Measurements from ENCODE around the gene RBP7. TPM values are rescaled to one million over a fixed set of nuclear protein-coding genes. Genes with fewer than 3 reads are reported as not detected.

RBP7 gene
- polyA plus RNA-seq (1.1 to 2.1 TPM (median 1.6 TPM) in 3 replicates), polyA minus RNA-seq (0.54 to 0.79 TPM in 2 of 3 replicates, not detected in the other)
- 4.5 TPM for polyA plus RNA-seq (2011; ENCODE audit: low read depth)
- polyA plus RNA-seq (2011; cell fraction: cytosol; rRNA removed) = 1.5 and 1.9 TPM in 2 replicates
- polyA plus RNA-seq (2011; cell fraction: nucleus; rRNA removed) = 0.34 and 0.40 TPM in 2 replicates
- 1.9 and 6.2 TPM in 2 replicates for polyA plus RNA-seq (2012; ENCODE audit: low replicate concordance)
- polyA minus RNA-seq (2011; cell fraction: cytosol; rRNA and poly(A)+ RNA removed) = not detected
- not detected in 2 replicates for polyA minus RNA-seq (2011; cell fraction: nucleus; rRNA and poly(A)+ RNA removed)

GRCh38 chr1:9996624-9997582 is at the start of gene RBP7:
Gene RBP7, plus strand, starts transcription at chr1:9997228. Its CDS starts 31 bp downstream, at chr1:9997259.
- TF ChIP-seq, protein P1, sequence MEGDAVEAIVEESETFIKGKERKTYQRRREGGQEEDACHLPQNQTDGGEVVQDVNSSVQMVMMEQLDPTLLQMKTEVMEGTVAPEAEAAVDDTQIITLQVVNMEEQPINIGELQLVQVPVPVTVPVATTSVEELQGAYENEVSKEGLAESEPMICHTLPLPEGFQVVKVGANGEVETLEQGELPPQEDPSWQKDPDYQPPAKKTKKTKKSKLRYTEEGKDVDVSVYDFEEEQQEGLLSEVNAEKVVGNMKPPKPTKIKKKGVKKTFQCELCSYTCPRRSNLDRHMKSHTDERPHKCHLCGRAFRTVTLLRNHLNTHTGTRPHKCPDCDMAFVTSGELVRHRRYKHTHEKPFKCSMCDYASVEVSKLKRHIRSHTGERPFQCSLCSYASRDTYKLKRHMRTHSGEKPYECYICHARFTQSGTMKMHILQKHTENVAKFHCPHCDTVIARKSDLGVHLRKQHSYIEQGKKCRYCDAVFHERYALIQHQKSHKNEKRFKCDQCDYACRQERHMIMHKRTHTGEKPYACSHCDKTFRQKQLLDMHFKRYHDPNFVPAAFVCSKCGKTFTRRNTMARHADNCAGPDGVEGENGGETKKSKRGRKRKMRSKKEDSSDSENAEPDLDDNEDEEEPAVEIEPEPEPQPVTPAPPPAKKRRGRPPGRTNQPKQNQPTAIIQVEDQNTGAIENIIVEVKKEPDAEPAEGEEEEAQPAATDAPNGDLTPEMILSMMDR (optimal IDR thresholded peaks at IDR 0.05 in 1 of 3, IDR thresholded peaks at IDR 0.05 in 1 of 3, conservative IDR thresholded peaks at IDR 0.05 in 1 of 3; ENCODE audit: extremely low read depth in 1 of 3, insufficient read depth in 2 of 3, low read length in 3 of 3) = no peak
- peak; percentile 89 for TF ChIP-seq EZH2 (IDR thresholded peaks at IDR 0.05; ENCODE audit: low read length)
- H3K79me2 ChIP-seq (ENCODE audit: control insufficient read depth, insufficient read depth, low read length) = no peaks in the 10 kb centered on the region
- no peak within 1 kb of the TSS for H3K27ac ChIP-seq (ENCODE audit: control insufficient read depth, insufficient read depth, low read length)
- H3K36me3 ChIP-seq (ENCODE audit: control insufficient read depth in 2 of 2, extremely low read depth in 1 of 2, insufficient read depth in 2 of 2, low read length in 2 of 2) = no peaks in the 10 kb centered on the region
- peaks cover 21% of the 10 kb centered on the region for H3K27me3 ChIP-seq (ENCODE audit: control insufficient read depth, extremely low read depth, insufficient read depth, low read length)
- H3K9ac ChIP-seq (ENCODE audit: control insufficient read depth, extremely low read depth, insufficient read depth, low read length) = no peak within 1 kb of the TSS
- H4K20me1 ChIP-seq (ENCODE audit: control insufficient read depth, extremely low read depth, insufficient read depth, low read length) = no peaks in the 10 kb centered on the region
- no peaks in the 10 kb centered on the region for H3K9me1 ChIP-seq (ENCODE audit: control insufficient read depth, extremely low read depth, insufficient read depth, low read length)
- peak within 1 kb of the TSS; percentile 26 to 49 (median 29) for H3K4me3 ChIP-seq (ENCODE audit: control insufficient read depth in 2 of 3, extremely low read depth in 1 of 3, insufficient read depth in 2 of 3, low read depth in 1 of 3, low read length in 3 of 3)
- dilution Hi-C loops (cut with MboI; ENCODE audit: extremely low pct_ligation_motif_present, low sequenced_read_pairs) = no loop called here
- DNase-seq (ENCODE audit: low read depth, low spot score) (no peak), FAIRE-seq (peak; percentile 48)
- H3K4me1 ChIP-seq (ENCODE audit: control insufficient read depth, extremely low read depth, insufficient read depth, low read length) = peaks cover 2% of the 10 kb centered on the region
- no peaks in the 10 kb centered on the region for H3K9me3 ChIP-seq (ENCODE audit: control insufficient read depth, low read depth, low read length)
- H2AFZ ChIP-seq (ENCODE audit: control insufficient read depth, low read length) = peak within 1 kb of the TSS; percentile 56
- H3K4me2 ChIP-seq (ENCODE audit: control insufficient read depth, extremely low read depth, insufficient read depth, low read depth, low read length) = peak within 1 kb of the TSS; percentile 67

GRCh38 chr1:9957726-9958125 is 39.3 kb upstream of the RBP7 start:
- dilution Hi-C loops (cut with MboI; ENCODE audit: extremely low pct_ligation_motif_present, low sequenced_read_pairs) = no loop called here

More at GRCh38 chr1:9957726-9958125, 39.3 kb upstream of the RBP7 start:
- Histone ChIP-seq H3K36me3 (ENCODE audit: control insufficient read depth in 2 of 2, extremely low read depth in 1 of 2, insufficient read depth in 2 of 2, low read length in 2 of 2) (peaks cover 0 to 1% of the 10 kb centered on the region in 2 experiments), H3K4me3 (ENCODE audit: control insufficient read depth in 2 of 3, extremely low read depth in 1 of 3, insufficient read depth in 2 of 3, low read depth in 1 of 3, low read length in 3 of 3) (no peak overlapping the region), H3K27me3 (ENCODE audit: control insufficient read depth, extremely low read depth, insufficient read depth, low read length) (no peaks in the 10 kb centered on the region), H3K4me2 (ENCODE audit: control insufficient read depth, extremely low read depth, insufficient read depth, low read depth, low read length) (no peak overlapping the region), H4K20me1 (ENCODE audit: control insufficient read depth, extremely low read depth, insufficient read depth, low read length) (no peaks in the 10 kb centered on the region), H3K9ac (ENCODE audit: control insufficient read depth, extremely low read depth, insufficient read depth, low read length) (no peak overlapping the region), H2AFZ (ENCODE audit: control insufficient read depth, low read length) (no peak overlapping the region), H3K4me1 (ENCODE audit: control insufficient read depth, extremely low read depth, insufficient read depth, low read length) (no peaks in the 10 kb centered on the region), H3K79me2 (ENCODE audit: control insufficient read depth, insufficient read depth, low read length) (no peaks in the 10 kb centered on the region), H3K27ac (ENCODE audit: control insufficient read depth, insufficient read depth, low read length) (no peak overlapping the region), H3K9me1 (ENCODE audit: control insufficient read depth, extremely low read depth, insufficient read depth, low read length) (no peaks in the 10 kb centered on the region), H3K9me3 (ENCODE audit: control insufficient read depth, low read depth, low read length) (no peaks in the 10 kb centered on the region)
- DNase-seq (ENCODE audit: low read depth, low spot score) = no peak
- TF ChIP-seq, protein P1 (optimal IDR thresholded peaks at IDR 0.05 in 1 of 3, IDR thresholded peaks at IDR 0.05 in 1 of 3, conservative IDR thresholded peaks at IDR 0.05 in 1 of 3; ENCODE audit: extremely low read depth in 1 of 3, insufficient read depth in 2 of 3, low read length in 3 of 3) = no peak
- TF ChIP-seq EZH2 (IDR thresholded peaks at IDR 0.05; ENCODE audit: low read length) = no peak
- FAIRE-seq = no peak
